ENCODE results near the gene ZNF282.

- TF ChIP-seq ZC3H10 (CRISPR knock-in tag; IDR thresholded peaks at IDR 0.05) = no peak
- no peak for TF ChIP-seq ZFP3 (CRISPR knock-in tag; IDR thresholded peaks at IDR 0.05)
- no peak for TF ChIP-seq PATZ1 (CRISPR knock-in tag; IDR thresholded peaks at IDR 0.05; ENCODE audit: borderline replicate concordance)
- no peak for TF ChIP-seq ARNTL (CRISPR knock-in tag; IDR thresholded peaks at IDR 0.05; ENCODE audit: borderline replicate concordance, low read depth)
- TF ChIP-seq GLIS3 (CRISPR knock-in tag; IDR thresholded peaks at IDR 0.05) = no peak
- no peak for TF ChIP-seq TCF4 (CRISPR knock-in tag; IDR thresholded peaks at IDR 0.05; ENCODE audit: borderline replicate concordance)
Observed at GRCh38 chr7:149191851-149192250, 3.5 kb upstream of the ZNF282 start.

Data from SK-N-SH treated with all-trans-retinoic acid at 6 μM for 48 hours (cell line).